Breast epithelium (tissue), 4 donors: Measurements from ENCODE around the gene ZAP70. TPM values are rescaled to one million over a fixed set of nuclear protein-coding genes. Genes with fewer than 3 reads are reported as not detected.
"Not testable (repeated sequence)": the region's sequence is repeated elsewhere in the genome, so short reads cannot be mapped to it uniquely, and the experiment has no call there.

Experiments used
- DNase-seq, 2 donors: peaks; one replicate each; pipeline ENCODE4 v3.0.0-alpha.2; 2019; ENCODE audit warnings: low spot score in 2 of 2
- H3K27ac ChIP-seq, 2 donors: fragments of 200-600 bp; sonication (generic) in 1 of 2; one replicate each; pipeline ENCODE4 v1.5.1; 2016 to 2019; ENCODE audit warnings: mild to moderate bottlenecking in 1 of 2
- H3K27me3 ChIP-seq, 2 donors: fragments of 200-600 bp; sonication (generic) in 1 of 2; one replicate each; pipeline versions ENCODE4 v1.5.1 to v1.6.0; 2017 to 2019; ENCODE audit warnings: control low read depth in 1 of 2, mild to moderate bottlenecking in 1 of 2
- H3K36me3 ChIP-seq: fragments of 200-600 bp; one replicate; pipeline ENCODE4 v1.5.1; 2019
- H3K4me1 ChIP-seq, 2 donors: fragments of 200-600 bp; sonication (generic); one replicate each; pipeline ENCODE4 v1.5.1; 2016 to 2019; ENCODE audit warnings: control low read depth in 1 of 2
- H3K4me3 ChIP-seq, 3 donors: fragments of 200-600 bp; sonication (generic); 1 replicate in 2 of 3; 2 replicates in 1 of 3; pipeline ENCODE4 v1.5.1; 2016 to 2019; ENCODE audit warnings: mild to moderate bottlenecking in 3 of 3, moderate library complexity in 2 of 3
- H3K9me3 ChIP-seq, 2 donors: fragments of 200-600 bp; sonication (generic) in 1 of 2; one replicate each; pipeline ENCODE4 v1.5.1; 2016 to 2019; ENCODE audit warnings: control low read depth in 1 of 2
- CTCF ChIP-seq, 3 donors: fragments of 450-650 bp; IDR thresholded peaks; one replicate each; pipeline ENCODE4 v1.5.1; 2016 to 2017; ENCODE audit warnings: antibody characterized with exemption in 3 of 3, mild to moderate bottlenecking in 3 of 3, moderate library complexity in 3 of 3
- POLR2A ChIP-seq: fragments of 450-650 bp; IDR thresholded peaks from one replicate; pipeline ENCODE4 v1.6.1; 2016; ENCODE audit warnings: antibody characterized with exemption, mild to moderate bottlenecking, moderate library complexity
- POLR2AphosphoS5 ChIP-seq, 3 donors: sonication (generic); formaldehyde crosslinking; IDR thresholded peaks; one replicate each; pipeline ENCODE4 v1.6.1; 2017; ENCODE audit warnings: antibody characterized with exemption in 3 of 3
- intact Hi-C: fragments of 100-400 bp; cut with DNase I; formaldehyde crosslinking; loops from one replicate; pipeline ENCODE4 v1.15.1; 2023; ENCODE audit warnings: low total_unique reads
- total RNA-seq, 3 donors: library from RNA; depleted of rRNA; stranded (reverse); fragments of >200 nt; gene quantifications; one replicate each; pipeline ENCODE4 v1.1.0, GENCODE V29; 2016

ZAP70 gene
- total RNA-seq, 3 donors from 2014 or later: 4.0 to 7.3 (median 4.9) TPM

GRCh38 chr2:97707362-97708047 lies 5.9 kb upstream of the ZAP70 start:
- no peaks in the 10 kb centered on the region for H3K9me3 ChIP-seq
- DNase-seq: peak in 1 of 2 donors; percentile 36

DNA sequence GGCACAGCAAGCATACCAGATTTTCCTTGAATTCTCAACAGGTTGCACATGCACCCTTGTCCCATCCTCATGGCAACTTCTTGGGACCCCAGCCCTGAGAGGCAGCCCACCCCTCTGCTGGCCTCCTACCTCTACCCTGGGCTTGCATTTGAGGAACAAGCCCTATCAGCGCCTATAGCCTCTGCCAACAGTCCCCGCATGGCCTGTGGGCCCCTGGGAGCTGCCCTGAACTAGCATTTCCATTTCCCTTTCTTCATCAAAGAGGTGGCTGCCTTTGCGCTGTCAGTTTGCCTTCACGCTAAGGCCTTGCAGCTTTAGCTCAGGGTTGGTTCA lies 5.4 kb upstream of the ZAP70 start:
- Histone ChIP-seq H3K4me1 (no peaks in the 10 kb centered on the region), H3K36me3 (no peaks in the 10 kb centered on the region), H3K27me3 (no peaks in the 10 kb centered on the region), H3K27ac (no peak overlapping the region), H3K4me3 (no peak overlapping the region), H3K9me3 (no peaks in the 10 kb centered on the region)
- TF ChIP-seq POLR2AphosphoS5 (IDR thresholded peaks at IDR 0.05) (no peak), POLR2A (no peak), CTCF (IDR thresholded peaks at IDR 0.05) (no peak)
- intact Hi-C loops: no loop called here
- peak in 1 of 2 donors; percentile 22 for DNase-seq

More at GRCh38 chr2:97707362-97708047, 5.9 kb upstream of the ZAP70 start:
- H3K4me3 ChIP-seq: no peak overlapping the region
- H3K27ac ChIP-seq: no peak overlapping the region
- TF ChIP-seq POLR2AphosphoS5 (IDR thresholded peaks at IDR 0.05) (no peak), CTCF (IDR thresholded peaks at IDR 0.05) (no peak), POLR2A (no peak)
- H3K4me1 ChIP-seq: no peaks in the 10 kb centered on the region
- no peaks in the 10 kb centered on the region for H3K27me3 ChIP-seq
- no peaks in the 10 kb centered on the region for H3K36me3 ChIP-seq
- intact Hi-C loops: no loop called here

- H3K9me3 ChIP-seq: no peaks in the 10 kb centered on the region
- DNase-seq: no peak
- H3K27me3 ChIP-seq: no peaks in the 10 kb centered on the region
- H3K4me3 ChIP-seq: no peak overlapping the region
- no peak for TF ChIP-seq POLR2AphosphoS5 (IDR thresholded peaks at IDR 0.05)
- TF ChIP-seq POLR2A: no peak
- TF ChIP-seq CTCF (IDR thresholded peaks at IDR 0.05): no peak
- H3K36me3 ChIP-seq: no peaks in the 10 kb centered on the region
- intact Hi-C loops: no loop called here
- H3K4me1 ChIP-seq: no peaks in the 10 kb centered on the region
- no peak overlapping the region for H3K27ac ChIP-seq
Measured at GRCh38 chr2:97708608-97709007, 4.8 kb upstream of the ZAP70 start.

DNA sequence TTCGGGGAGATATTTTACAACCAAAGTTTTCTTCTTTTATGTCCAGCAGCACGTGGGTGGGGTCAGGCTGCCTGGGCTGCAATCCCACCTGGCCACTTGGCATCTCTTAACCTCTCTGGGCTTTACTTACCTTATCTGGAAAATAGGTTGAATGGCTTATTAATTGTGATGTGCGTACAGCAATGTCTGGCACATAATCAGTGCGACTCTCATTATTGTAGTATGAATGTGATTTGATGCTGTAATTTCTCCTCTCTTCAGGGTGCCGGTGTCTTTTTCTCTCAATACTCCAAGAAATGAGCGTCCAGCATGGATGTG lies 2.0 kb upstream of the ZAP70 start:
- Histone ChIP-seq H3K27me3 (no peaks in the 10 kb centered on the region), H3K27ac (no peak overlapping the region), H3K4me3 (no peak overlapping the region), H3K4me1 (no peaks in the 10 kb centered on the region), H3K9me3 (no peaks in the 10 kb centered on the region), H3K36me3 (no peaks in the 10 kb centered on the region)
- no peak for DNase-seq
- intact Hi-C loops: no loop called here
- no peak for TF ChIP-seq POLR2AphosphoS5 (IDR thresholded peaks at IDR 0.05)
- TF ChIP-seq CTCF (IDR thresholded peaks at IDR 0.05): no peak
- TF ChIP-seq POLR2A: no peak

GRCh38 chr2:97712175-97712574 lies 1.2 kb upstream of the ZAP70 start:
- H3K27ac ChIP-seq, H3K36me3 ChIP-seq, H3K9me3 ChIP-seq, intact Hi-C loops, H3K27me3 ChIP-seq, H3K4me3 ChIP-seq, DNase-seq, H3K4me1 ChIP-seq: not testable (repeated sequence)
